ENCODE measurements around the gene MIEF2.

Gene MIEF2

GRCh38 chr17:18235743-18236256 lies 24.7 kb upstream of the MIEF2 start:
- DNase-seq (ENCODE audit: low spot score) = no peak

DNA sequence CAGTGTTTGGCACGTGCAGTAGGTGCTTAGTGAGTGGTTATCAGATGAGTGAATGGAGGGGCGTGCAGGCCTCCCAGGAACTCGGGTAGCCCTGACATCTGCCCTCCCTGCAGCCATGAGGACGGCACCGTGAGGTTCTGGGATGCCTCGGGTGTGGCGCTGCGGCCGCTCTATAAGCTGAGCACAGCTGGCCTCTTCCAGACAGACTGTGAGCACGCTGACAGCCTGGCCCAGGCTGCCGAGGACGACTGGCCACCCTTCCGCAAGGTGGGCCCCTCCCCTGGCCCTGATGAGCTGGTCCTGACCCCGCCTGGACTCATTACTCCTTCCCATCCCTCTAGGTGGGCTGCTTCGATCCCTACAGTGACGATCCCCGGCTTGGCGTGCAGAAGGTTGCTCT lies 24.0 kb upstream of the MIEF2 start:
- DNase-seq (ENCODE audit: low spot score) = no peak

DNA sequence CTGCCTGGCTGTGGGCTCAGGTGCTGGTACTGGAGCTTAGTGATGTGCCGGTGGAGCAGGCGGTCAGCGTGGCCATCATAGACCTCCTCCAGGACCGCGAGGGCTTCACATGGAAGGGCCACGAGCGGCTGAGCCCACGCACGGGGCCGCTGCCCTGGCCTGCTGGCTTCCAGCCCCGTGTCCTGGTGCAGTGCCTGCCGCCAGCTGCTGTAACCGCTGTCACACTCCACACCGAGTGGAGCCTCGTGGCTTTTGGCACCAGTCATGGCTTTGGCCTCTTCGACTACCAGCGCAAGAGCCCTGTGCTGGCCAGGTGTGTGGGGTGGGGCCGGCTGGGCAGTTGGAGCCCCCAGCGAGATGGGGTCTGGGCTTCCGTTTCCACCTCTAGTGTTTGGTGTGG lies 23.0 kb upstream of the MIEF2 start:
- DNase-seq (ENCODE audit: low spot score) = no peak

- no peak for DNase-seq (ENCODE audit: low spot score)
Observed at GRCh38 chr17:18238299-18238698, 22.2 kb upstream of the MIEF2 start.

DNA sequence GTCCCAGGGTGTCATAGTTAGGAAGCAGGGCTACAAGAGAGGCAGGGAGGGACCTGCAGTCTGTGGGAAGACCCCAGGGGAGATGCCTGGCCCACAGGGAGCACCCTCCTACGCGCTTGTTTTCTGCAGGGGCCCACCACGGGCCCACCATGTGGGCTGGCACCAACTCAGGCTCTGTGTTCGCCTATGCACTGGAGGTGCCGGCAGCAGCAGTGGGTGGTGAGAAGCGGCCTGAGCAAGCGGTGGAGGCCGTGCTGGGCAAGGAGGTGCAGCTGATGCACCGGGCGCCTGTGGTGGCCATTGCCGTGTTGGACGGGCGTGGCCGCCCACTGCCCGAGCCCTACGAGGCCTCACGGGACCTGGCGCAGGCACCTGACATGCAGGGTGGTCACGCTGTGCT lies 20.0 kb upstream of the MIEF2 start:
- DNase-seq (ENCODE audit: low spot score) = no peak

GRCh38 chr17:18241229-18241871 lies 19.1 kb upstream of the MIEF2 start:
- no peak for DNase-seq (ENCODE audit: low spot score)

GRCh38 chr17:18245038-18245776 lies 15.3 kb upstream of the MIEF2 start:
- DNase-seq (ENCODE audit: low spot score) = no peak

GRCh38 chr17:18246109-18246725 lies 14.2 kb upstream of the MIEF2 start:
- no peak for DNase-seq (ENCODE audit: low spot score)

GRCh38 chr17:18246880-18247612 lies 13.4 kb upstream of the MIEF2 start:
- no peak for DNase-seq (ENCODE audit: low spot score)

- no peak for DNase-seq (ENCODE audit: low spot score)
Observed at GRCh38 chr17:18247613-18248001, 12.9 kb upstream of the MIEF2 start.

DNA sequence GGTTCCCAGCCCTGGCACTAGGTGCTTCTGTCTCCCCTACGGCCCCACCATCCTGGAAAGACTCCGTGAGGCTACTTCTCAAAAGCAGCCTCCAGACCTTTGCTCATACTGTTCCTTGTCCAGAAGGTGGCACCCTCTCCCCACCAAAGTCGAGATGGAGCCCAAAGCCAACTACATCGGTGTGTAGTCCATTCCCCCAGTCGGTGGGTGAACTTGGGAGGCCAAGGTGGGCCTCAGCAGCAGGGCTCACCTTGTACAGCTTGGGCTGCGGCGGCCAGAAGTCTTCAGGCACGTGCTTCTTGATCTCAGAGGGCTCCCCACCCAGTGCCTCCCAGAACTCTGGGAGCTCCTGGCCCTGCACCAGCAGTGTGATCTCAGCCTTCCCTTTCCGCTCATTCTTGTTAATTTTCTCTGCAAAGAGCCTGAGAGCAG lies 12.1 kb upstream of the MIEF2 start:
- DNase-seq (ENCODE audit: low spot score) = peak; percentile 70

DNA sequence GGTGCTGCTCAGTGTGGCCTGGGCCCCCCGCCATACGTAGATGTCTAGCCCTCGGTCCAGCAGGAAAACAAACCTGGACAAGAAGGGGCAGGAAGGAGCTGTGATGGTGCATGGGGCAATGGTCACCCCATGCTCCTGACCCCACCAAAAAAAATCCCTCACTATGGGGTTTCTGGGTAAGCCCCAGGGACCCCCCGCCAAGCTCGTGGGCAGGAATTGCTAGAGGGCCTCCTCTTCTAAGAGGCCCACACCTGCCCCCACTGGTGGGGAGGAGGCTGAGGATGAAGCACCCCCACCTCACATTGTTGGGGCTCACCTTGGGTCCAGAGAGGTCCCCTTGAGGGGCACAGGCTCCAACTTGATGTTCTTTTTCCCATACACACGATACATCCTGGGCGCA lies 11.7 kb upstream of the MIEF2 start:
- DNase-seq (ENCODE audit: low spot score) = no peak

- no peak for DNase-seq (ENCODE audit: low spot score)
Observed at GRCh38 chr17:18250259-18250658, 10.2 kb upstream of the MIEF2 start.

- no peak for DNase-seq (ENCODE audit: low spot score)
Observed at GRCh38 chr17:18250708-18251107, 9.8 kb upstream of the MIEF2 start.

- DNase-seq (ENCODE audit: low spot score) = no peak
Observed at GRCh38 chr17:18251204-18251603, 9.3 kb upstream of the MIEF2 start.

DNA sequence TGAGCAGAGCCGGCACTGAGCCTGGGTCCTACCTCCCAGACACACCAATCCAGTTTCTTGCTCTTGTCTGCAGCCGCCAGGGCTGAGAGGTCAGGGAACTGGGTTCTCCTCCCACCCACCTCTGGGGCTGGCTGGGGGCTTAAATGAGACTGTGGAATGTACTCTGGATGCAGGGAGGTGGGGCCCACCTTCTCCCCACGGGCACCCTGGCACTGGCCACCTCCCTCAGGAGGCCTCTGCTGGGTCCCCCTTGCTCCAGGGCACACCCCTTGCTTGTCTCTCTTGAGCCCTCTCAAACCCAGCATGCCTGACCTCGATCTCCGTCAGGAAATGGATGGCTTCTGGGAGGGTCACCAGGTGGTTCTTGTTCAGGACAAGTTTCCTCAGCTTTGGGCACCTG lies 8.3 kb upstream of the MIEF2 start:
- no peak for DNase-seq (ENCODE audit: low spot score)

DNA sequence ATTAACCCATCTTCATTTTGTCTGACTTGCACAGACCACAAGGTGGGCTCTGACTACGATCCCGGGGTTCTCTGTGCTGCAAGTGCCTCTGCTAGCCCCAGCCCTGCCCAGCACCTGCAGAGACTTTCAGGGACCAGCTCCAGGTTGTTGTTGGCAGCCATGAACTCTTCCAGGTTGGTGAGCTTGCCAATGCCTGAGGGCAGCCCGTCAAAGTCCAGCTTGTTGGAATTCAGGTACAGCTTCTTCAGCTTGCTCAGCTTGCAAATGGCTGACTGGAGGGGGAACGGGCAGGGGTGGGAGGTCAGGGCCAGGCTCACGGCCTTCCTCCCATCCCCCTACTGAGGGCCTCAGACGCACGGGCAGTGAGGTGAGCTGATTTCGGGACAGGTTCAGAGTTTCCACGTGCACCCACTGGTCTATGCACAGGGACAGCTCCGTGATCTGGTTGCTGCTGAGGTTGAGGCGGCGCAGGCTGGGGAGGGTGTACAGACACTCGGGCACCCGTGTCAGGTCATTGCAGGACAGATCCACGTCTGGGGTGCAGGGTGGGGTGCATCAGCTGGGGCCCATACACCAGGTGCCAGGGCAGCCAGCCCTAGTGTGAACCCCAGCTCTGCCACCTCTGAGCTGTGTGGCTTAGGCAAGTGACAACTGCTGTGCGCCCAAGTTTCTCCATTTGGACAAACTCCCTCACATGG lies 7.1 kb upstream of the MIEF2 start:
- DNase-seq (ENCODE audit: low spot score) = no peak

DNA sequence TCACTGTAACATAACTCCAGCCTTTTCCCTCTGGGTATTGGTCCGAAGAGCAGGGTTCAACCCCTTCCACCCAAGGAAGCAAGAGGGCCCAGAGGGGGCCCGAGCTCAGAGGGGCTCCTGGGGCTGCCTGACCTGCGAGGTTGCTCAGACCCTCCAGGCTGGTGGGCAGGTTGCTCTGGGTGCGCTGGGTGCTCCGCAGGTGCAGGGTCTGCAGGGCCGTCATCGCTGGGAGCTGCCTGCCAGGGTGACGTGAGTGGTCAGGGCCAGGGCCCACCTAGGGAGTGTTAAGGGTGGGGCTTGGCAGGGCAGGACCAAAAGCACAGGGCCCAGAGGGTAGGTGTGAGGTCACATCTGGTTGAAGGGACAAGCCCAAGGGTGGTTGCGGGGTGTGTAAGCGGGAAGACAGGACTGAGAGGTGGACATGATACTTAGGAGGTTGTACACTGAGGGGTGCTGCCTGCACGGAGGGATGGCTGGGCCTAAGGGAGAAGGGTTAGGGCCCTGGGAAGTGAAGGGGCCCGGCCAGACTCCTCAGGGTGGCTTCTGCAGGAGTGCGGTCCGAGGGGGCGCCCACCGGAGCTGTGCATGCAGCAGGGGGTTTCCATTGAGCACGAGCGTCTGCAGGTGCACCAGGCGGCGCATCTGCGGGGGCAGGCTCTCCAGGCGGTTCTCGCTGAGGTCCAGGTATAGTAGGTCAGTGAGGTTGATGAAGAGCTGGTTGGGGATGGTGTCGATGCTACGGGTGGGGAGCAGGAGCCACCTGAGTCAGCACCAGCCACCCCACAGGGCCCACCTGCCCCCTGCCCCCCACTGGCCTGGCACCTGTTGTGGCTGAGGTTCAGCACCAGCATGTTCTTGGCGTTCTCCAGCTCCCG lies 6.3 kb upstream of the MIEF2 start:
- no peak for DNase-seq (ENCODE audit: low spot score)

DNA sequence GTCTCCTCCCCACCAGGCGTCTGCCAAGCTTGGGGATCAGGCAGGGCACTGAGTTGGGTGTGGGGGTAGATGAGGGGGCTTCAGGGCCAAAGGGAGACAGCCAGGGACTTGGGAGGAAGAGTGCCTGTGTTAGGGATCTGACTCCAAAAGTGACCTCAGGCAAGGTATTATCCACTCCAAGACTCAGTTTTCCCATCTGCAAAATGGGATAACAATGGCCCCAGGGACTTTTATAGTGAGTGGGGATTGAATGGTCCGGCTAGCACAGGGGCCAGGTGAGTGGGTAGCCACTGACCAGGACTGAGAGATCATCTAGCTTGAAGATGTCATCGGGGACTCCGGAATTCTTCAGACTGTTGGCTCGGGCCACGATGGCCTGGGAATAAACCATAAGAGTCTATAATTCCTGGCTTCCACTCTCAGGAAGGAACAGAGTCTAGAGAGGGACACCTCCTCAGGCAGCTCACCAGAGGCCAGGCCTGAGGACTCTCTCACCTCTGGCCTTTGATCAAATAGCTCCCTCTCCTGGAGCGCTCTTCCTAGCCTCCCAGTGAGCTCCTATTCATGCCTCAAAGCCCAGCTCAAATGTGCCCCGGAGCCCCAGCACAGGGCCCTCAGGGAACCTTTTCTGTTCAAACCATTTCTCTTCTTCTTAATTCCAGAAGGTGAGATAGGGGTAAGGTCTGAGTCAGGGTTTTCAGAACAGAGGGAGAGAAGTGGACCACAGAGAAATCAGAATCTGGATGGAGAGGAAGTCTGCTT lies 5.4 kb upstream of the MIEF2 start:
- no peak for DNase-seq (ENCODE audit: low spot score)

DNA sequence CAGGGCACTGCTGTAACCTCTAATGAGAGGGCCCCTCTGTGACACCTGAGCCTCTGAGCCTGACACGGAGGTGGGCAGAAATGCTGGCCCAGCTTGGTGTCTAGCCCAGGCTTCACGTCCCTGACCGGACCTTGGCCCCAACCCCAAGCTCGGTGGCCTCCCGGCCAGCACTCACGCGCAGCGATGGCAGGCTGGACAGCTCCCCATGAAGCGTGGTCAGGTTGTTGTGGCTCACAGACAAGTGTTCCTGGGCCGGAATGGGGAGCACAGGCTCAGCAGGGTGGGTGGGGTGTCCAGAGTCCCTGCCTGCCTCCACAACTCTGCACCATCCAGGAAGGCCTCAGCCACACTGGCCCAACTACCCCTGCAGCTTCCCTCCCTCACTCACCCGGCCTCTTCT lies 4.1 kb upstream of the MIEF2 start:
- DNase-seq (ENCODE audit: low spot score) = no peak

All from putamen (tissue), 1 donor.